AG04449 (cell line): ENCODE measurements around the gene ZNF789.
A peak's percentile ranks its signal among the peaks of the same experiment; 100 is the strongest.

Experiments used
- CTCF ChIA-PET: fragments of 350-600 bp; formaldehyde crosslinking; extraction: SDS; loops from one replicate; lab custom pipeline; 2021; ENCODE audit warnings: antibody characterized with exemption; lab: Yijun Ruan, JAX
- POLR2A ChIA-PET: fragments of 400-600, 350-600 bp; formaldehyde crosslinking; extraction: SDS; loops from one replicate; lab custom pipeline; 2020; ENCODE audit warnings: antibody characterized with exemption, inconsistent platforms; lab: Yijun Ruan, JAX
- DNase-seq: peaks from one replicate; pipeline ENCODE4 v3.0.0-alpha.2; 2010; ENCODE audit warnings: low read depth, low spot score
- H3K4me3 ChIP-seq: 2 replicates; pipeline ENCODE4 v1.5.1; 2011; ENCODE audit warnings: low read depth, mild to moderate bottlenecking, control low read depth, low read length
- TF ChIP-seq, protein P1 (sequence below): IDR thresholded peaks from one replicate; pipeline ENCODE4 v1.5.1; 2011; ENCODE audit warnings: mild to moderate bottlenecking, moderate library complexity, low read length, control low read depth, inconsistent platforms; ENCODE audit not compliant: insufficient read depth; ENCODE audit errors: missing control alignments

Gene ZNF789

DNA sequence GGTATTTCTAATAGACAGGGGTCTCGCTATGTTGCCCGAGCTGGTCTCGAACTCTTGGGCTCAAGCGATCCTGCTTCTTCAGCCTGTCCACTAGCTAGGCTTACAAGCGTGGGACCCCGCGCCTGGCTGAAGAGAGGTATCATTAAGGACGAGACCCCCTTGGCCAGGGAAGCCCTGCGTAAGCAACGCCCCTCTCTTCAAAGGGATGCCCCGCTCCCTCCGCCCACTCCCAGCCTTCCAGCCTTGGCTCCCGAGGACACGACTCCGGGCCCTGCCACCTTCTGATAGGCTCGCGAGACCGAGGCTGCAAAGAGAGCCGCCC is 31.6 kb downstream of the ZNF789 start:
- TF ChIP-seq, protein P1, sequence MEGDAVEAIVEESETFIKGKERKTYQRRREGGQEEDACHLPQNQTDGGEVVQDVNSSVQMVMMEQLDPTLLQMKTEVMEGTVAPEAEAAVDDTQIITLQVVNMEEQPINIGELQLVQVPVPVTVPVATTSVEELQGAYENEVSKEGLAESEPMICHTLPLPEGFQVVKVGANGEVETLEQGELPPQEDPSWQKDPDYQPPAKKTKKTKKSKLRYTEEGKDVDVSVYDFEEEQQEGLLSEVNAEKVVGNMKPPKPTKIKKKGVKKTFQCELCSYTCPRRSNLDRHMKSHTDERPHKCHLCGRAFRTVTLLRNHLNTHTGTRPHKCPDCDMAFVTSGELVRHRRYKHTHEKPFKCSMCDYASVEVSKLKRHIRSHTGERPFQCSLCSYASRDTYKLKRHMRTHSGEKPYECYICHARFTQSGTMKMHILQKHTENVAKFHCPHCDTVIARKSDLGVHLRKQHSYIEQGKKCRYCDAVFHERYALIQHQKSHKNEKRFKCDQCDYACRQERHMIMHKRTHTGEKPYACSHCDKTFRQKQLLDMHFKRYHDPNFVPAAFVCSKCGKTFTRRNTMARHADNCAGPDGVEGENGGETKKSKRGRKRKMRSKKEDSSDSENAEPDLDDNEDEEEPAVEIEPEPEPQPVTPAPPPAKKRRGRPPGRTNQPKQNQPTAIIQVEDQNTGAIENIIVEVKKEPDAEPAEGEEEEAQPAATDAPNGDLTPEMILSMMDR = no peak
- H3K4me3 ChIP-seq = peak overlapping the region; percentile 83
- ChIA-PET CTCF (interaction anchor here (0.9 to 2.2 kb wide), 2 partner anchors 10 to 112 kb away, joined by 3 to 6 read pairs; partner anchors contain the start of gene ZSCAN25), POLR2A (interaction anchor here (0.6 to 2.0 kb wide), 11 partner anchors 10 to 415 kb away, joined by 3 to 9 read pairs (median 4); partner anchors contain the start of genes BUD31, CPSF4, FAM200A and PDAP1)
- no peak for DNase-seq

DNA sequence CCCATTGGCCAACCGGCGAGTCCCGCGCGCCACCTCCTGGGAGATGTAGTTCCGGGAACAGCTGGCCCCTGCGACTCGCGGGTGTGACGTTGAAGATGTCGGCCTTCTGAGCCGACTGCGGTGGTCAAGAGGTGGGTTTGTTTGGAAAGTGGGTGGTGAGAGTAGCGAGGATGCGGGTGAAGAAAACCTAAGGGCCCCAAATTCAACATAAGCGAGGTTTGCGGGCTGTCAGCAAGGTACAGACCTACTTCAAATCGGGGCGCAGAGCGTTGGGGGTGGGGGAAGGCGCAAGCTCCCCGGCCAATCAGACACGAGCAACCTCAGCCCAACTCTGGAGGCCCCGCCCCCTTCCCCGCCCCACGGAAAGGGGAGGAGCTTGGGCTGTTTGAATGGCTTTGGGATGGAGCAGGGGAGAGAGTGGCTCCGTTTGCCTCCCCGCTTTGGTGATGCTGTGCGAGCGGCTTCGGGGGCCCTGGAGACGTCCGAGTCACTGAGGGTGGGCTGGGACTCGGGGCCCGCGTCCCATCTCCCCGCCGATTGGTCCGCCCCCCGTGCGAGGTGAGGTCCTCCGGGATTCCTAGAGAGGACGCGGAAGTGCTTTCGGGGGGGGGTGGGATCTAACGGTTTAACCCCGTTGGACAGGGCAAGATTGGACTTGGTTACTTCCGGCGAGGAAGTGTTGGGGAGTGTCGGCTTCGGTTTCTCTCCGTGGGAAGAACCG is 32.1 kb downstream of the ZNF789 start, which contains the start of gene ZKSCAN5:
Gene ZKSCAN5 (plus strand): TSS at position 60 of the 721 bp plus-strand sequence. CDS start 1,383 bp downstream, outside the sequence.
- POLR2A ChIA-PET = interaction anchor here (0.6 to 2.0 kb wide), 12 partner anchors 9 to 415 kb away, joined by 3 to 9 read pairs (median 4); partner anchors contain the start of genes BUD31, CPSF4, FAM200A and PDAP1
- TF ChIP-seq, protein P1 = peak; percentile 5
- CTCF ChIA-PET = interaction anchor here (0.9 to 2.2 kb wide), 2 partner anchors 10 to 112 kb away, joined by 3 to 6 read pairs; partner anchors contain the start of gene ZSCAN25
- DNase-seq = peak; percentile 76
- peak within 1 kb of the TSS; percentile 83 for H3K4me3 ChIP-seq

DNA sequence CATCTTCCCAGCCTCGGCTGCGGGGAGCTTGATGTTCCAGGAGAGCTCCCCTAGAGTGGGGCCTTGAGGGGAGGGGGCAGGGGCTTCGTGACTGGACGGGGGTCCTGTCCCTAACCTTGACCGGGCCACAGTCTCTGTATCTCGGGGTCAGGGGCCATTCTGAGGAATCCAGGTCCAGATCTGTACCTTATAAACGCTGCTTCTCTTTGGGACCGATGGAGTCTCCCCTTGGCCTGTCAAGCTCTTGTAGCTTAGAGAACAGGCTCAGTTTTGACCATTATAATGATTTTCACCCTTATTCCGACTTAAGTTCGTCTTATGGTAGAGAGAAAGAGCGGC is 32.6 kb downstream of the ZNF789 start:
- no peak for DNase-seq
- ChIA-PET POLR2A (interaction anchor here (0.9 to 2.0 kb wide), 8 partner anchors 9 to 414 kb away, joined by 3 to 9 read pairs (median 4); partner anchors contain the start of genes CPSF4, FAM200A, PTCD1 and TRIM4), CTCF (interaction anchor here (0.9 to 2.2 kb wide), 2 partner anchors 9 to 111 kb away, joined by 3 to 6 read pairs; partner anchors contain the start of gene ZSCAN25)
- TF ChIP-seq, protein P1 = no peak
- peak overlapping the region; percentile 83 for H3K4me3 ChIP-seq

DNA sequence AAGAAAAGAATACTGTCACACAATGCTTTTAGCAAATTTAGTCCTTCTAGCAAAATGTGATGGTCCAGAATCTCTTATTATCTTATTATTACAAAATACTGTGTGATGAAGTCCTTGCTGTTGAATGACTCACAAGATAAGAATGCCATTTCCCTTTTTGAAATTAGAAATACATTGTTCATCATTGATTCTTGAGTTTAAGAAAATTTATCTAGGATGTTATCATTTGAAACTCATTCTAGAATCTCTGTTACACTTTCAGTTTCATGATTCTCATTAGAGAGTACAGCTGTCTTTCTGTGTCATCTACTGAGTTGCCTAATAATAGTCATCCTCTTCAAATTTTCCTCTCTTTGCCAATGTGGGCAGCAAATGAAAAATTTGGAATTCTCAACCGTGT is 41.4 kb downstream of the ZNF789 start:
- POLR2A ChIA-PET = interaction anchor here (1.1 kb wide), 1 partner anchor 9 kb away, joined by 4 read pairs; the partner anchor contains the start of gene ZKSCAN5
- CTCF ChIA-PET = interaction anchor here (1.2 to 1.5 kb wide), 4 partner anchors 9 to 179 kb away, joined by 3 to 4 read pairs (median 3); partner anchors contain the start of genes ZKSCAN5 and ZSCAN25
- TF ChIP-seq, protein P1 = no peak
- H3K4me3 ChIP-seq = no peak overlapping the region
- DNase-seq = no peak

DNA sequence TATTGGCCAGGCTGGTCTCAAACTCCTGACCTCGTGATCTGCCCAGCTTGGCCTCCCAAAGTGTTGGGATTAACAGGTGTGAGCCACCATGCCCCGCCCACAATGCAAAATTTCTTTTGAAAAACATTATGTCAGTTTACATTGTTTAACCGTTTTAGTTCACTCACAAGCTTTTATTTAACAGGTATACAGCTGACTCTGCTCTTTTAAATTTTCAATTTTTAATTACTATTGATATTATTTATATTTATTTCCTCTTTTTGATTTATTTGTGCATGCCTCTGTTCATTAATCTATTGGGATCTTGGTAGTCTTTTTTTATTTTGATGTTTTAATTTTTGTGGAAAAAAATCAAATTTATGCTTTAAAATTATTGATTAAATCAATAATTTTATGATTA is 48.7 kb downstream of the ZNF789 start:
- no peak for DNase-seq
- no peak overlapping the region for H3K4me3 ChIP-seq
- ChIA-PET POLR2A (no interaction called here), CTCF (no interaction called here)
- TF ChIP-seq, protein P1 = no peak
